ENCODE results near the gene ROR2.

ROR2 gene

DNA sequence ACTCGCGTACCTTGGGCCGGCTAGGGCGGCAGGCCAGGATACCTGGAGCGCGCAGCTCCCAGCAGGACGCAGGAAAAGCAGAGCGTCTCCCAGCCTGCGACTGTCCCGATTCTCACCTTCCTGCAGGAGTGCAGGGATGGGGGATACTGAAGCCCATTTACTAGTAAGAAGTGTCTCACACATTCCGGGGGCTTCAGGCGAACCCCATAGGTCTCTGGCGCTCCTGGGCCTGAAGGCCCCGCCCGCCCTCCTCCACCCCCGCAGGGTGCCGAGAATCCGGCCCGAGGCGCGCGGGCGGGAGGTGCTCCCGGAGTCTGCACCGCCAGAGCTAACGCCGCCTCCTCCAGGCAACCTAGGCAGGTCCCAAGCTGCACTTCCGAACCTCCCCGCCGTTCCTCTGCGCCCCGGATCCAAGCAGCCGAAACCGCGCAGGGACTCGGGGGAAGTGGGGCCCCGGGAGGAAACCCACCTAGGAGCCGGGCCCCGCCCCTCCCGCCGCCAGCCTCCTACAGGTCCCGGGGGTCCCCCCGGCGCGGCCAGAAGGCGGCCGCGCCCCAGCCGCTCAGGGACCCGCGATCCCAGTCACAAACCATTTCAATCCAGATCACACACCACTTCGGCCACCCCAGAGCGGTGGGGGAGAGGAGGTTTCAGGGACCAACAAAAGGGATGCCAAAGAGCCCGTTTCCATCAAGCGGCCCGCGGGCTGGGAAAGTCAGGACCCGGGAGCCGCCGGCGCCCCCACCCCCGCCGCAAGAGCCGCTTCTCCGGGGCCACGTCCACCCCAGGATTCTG lies 1.2 kb downstream of the ROR2 start:
- DNase-seq (ENCODE audit: low read depth in 3 of 3): peak in 1 of 3 experiments; percentile 17

DNA sequence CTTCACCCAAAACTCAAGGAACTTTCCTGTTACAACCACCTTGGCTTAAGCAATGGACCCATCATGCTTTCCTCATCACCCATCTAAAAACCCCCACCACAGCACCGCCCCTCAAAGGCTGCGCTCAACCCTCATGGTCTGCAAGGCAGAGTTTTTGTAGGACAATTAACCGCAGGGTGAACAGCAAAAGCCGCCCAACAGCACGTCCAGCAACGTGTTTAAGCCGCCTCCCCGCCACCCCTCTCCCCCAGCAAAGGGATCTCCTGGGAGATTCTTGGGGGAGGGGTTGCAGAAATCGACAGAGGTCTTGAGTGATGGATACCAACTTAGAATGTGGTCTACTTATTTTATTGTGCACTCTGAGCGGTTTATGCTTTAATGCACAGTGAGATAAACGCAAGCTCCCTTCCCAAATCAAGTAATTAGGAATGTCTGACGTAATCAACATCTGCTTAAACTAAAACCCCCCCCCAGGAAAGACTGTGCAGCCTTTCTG lies 1.9 kb downstream of the ROR2 start:
- DNase-seq (ENCODE audit: low read depth in 3 of 3): no peak

DNA sequence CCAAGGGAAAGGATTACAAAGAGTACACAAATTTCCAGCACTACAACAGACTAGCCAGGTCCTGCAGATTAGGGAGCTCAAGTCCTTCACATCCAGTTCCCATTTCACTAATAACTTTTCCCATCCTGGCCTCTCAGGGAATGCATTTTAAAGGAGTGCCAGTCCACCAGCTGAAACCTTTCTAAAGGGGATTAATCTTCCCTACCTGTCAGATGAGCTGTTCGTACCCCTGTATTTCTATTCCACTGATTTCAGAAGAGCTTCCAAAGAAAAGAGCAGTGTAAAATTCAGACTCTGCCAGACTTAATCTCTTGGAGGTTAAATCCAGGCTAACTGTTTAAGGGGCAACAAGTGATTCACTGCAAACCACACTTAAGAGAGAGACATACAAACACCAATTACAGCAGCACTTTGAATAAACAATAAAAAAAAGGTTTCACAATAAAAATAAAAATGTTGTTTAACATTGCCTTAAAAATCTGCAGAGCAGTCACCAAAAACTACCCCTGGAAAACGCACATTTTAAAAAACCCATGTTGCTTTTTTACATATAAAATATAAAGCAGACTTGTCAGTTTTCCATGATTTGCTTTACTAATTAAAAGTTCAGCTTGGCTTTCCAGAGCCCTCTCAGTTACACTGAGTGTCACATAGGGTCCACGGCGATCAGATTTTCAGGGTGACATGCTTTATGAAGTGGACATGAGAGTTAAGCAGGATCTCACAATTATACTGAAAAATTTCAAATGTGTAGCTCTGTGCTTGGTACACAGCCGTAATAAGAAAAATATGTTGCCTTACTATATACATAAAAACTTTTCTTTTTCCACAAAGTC lies 3.2 kb downstream of the ROR2 start:
- DNase-seq (ENCODE audit: low read depth in 3 of 3): no peak

DNA sequence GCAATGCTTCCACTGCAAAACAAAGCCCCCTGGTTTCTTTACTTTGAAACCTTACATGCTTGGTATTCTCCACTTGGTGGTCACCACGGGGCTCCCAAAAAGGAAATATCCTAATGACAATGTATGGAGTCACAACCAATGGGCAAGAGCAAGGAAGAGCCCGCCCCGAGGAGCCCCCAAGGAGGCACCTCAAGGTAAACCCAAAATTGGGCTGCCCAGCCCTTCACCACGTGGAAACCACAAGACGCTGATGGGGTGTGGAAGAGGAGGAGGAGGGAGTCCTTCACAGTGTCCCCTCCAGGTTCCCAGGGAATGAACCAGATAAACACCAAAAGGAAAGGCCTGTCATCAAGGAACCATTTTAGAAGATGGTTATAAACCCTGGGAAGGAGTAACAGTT lies 3.8 kb downstream of the ROR2 start:
- DNase-seq (ENCODE audit: low read depth in 3 of 3): no peak

DNA sequence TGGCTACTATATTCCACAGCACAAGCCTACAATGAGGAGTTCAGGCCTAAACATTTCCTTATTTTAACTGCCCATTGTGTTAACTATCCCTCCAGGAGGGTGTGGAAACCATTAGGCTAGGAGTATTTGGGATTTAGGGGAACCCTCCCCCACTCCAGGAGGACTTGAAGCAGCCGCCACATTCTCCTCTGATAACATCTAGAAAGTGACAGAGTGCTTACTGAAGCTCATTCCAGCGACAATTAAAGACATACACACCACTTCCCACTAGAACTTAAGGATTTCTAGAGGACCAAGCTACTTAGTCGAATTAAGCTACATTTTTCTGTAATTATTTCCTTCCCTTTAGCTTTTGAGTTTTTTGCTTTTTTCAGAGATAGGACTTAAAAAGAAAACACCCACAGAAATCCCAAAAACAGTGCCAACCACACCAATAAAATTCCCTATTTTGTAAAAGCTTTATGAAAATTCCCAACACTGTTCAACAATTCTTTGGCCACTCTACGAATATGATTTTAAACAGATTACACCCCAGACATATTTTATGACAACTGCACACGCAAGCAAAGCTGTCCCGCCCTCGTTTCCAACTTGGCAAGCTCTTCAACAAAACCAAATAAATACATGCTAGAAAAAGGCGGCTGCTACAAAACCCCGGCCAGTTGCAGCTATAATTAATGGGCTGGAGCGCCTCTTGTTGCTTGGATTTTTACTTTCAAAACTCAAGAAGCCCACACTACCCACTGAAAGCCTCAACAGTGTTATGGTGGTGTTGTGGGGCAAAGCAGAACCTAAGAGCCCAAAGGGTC lies 4.5 kb downstream of the ROR2 start:
- no peak for DNase-seq (ENCODE audit: low read depth in 3 of 3)

DNA sequence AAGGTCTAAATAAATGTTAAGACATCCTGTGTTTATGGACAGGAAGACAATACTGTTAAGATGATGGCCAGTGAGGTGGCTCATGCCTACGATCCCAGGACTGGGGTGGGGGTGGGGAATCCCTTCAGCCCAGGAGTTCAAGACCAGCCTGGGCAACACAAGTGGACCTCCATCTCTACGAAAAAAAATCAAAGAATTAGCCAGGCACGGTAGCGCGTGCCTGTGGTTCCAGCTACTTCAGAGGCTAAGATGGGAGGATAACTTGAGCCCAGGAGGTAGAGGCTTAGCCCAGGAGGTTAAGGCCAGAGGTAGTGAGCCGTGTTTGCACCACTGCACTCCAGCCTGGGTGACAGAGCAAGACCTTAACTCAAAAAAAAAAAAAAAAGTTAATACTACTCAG lies 5.3 kb downstream of the ROR2 start:
- DNase-seq (ENCODE audit: low read depth in 3 of 3): no peak

DNA sequence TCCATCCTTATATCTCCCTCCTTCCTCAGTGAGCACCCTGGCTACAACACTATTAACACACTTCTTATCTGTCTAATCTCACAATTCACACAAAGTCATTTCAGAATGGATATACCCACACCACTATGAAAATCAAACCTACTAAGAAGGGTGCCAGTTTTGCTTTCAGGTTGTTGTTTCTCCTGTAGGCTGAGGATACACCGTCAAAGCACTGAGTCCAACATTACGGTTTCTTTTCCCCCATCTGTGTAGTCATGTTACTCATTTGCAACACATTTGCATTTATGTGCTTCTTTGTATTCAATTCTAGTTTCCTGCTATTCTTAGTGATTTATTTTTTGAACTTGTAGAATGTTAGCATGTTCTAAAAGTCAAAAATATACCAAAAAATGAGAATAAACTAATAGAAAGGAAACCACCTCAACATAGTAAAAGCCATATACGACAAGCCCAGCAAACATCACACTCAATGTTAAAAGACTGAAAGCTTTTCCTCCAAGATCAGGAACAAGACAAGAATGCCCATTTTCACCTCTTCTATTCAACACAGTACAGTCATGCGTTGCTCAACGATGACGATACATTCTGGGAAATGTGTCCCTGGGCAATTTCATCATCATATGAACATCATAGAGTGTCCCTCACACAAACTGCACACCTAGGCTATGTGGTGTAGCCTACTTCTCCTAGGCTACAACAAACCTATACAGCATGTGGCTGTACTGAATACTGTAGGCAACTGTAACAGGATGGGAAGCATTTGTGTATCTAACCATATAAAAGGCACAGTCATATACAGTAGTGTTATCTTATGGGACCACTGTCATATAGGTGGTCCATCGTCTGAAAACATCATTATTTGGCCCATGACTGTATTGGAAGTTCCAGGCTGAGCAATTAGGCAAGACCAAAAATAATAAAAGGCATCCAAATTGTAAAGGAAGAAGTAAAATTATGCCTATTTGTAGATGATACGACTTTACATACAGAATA lies 6.3 kb downstream of the ROR2 start:
- no peak for DNase-seq (ENCODE audit: low read depth in 3 of 3)

DNA sequence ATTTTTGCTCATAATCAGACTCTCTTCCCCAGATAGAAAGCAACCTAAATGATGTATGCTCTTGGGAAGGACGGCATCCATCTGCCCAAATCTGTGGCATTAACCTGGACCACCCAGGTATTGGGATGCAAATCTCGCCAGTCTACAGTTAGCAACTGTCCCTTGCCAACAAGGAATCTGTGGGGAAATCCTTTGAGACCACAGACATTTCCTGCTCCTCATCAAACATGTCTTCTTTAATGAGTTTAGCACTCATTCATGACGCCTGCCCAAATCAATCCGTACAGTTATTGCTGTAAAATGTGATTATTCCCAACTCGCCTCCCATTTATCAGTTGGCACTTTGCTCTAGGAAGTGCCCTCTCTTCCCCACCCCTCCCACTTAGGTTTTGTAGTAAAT lies 7.8 kb downstream of the ROR2 start:
- DNase-seq (ENCODE audit: low read depth in 3 of 3): no peak

DNA sequence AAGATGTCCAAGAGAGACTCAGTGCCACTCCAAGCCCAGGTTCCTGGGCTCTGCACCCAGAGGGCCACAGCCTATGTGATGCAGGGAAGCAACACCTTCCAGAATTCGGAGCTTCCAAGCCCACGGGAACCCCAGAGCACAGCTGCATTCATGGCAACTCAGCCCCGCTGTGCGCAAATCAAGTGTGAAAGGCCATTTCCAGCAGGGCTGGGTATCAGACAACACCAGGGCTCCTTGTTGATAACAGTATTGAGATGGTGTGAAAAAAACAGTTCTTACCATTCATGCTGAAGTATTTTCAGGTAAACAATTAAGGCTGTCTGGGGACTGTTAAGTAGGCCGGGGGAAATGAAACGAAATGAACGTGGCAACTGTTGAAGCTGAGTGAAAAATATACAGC lies 10.1 kb downstream of the ROR2 start:
- no peak for DNase-seq (ENCODE audit: low read depth in 3 of 3)

DNA sequence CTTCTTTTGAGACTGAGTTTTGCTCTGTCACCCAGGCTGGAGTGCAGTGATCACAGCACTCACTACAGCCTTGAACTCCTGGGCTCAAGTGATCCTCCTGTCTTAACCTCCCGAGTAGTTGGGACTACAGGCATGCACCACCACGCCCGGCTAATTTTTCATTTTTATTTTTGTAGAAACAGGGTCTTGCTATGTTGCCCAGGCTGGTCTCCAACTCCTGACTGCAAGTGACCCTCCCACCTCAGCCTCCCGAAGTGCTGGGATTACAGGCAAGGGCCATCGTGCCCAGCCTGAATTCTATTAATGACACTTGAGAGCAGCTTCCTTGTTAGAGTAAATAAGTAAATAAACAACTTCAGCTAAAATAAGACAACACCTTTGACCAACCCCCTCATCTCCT lies 12.3 kb downstream of the ROR2 start:
- no peak for DNase-seq (ENCODE audit: low read depth in 3 of 3)

DNA sequence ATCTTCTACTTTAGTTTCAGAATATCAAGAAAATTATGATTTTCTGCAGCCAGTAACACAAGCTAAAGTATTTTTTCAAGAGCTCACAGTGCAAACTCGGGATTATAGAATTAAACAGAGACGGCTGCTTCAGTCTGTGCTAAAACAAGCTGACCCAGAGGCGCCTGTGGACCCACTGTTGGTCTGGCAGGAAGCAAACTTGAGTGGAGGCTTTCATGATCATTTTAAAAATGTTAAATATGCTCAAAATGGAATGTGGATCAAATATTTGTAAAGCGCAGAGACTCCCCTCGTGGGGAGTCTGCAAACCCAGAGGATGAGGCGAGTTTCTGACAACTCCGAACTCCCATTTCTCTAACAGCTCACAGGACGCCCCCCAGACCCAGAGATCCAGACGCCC lies 13.0 kb downstream of the ROR2 start:
- no peak for DNase-seq (ENCODE audit: low read depth in 3 of 3)

DNA sequence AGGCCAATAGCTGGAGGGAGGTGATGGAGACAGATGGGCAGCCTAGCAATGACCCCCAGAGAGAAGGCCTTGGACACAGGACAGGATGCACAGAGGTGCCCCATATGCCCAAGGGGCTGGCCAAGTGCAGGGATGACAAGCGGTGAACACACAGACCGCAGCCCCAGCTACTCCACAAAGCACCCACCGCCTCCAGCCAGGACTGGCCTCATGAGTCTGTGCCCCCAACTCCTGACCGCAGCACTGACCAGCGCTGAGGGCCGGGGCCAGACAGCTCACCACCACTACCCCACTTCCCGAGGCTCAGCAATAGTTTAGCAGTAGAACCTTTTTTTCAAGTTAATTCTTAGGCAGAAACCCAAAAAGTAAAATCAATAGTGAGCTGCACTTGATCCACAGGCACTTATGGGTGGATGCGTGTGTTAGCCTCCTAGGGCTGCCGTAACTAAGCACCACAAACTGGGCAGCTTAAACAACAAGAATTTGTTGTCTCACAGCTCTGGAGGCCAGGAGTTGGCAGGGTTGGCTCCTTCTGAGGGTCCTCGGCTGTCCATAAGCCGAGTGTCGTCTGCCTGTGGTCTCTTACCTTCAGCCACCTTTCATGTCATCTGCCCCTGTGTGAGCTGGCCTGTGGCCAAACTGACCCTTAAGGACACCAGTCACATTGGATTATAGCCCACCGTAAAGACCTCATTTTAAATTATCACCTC lies 14.1 kb downstream of the ROR2 start:
- DNase-seq (ENCODE audit: low read depth in 3 of 3): no peak

DNA sequence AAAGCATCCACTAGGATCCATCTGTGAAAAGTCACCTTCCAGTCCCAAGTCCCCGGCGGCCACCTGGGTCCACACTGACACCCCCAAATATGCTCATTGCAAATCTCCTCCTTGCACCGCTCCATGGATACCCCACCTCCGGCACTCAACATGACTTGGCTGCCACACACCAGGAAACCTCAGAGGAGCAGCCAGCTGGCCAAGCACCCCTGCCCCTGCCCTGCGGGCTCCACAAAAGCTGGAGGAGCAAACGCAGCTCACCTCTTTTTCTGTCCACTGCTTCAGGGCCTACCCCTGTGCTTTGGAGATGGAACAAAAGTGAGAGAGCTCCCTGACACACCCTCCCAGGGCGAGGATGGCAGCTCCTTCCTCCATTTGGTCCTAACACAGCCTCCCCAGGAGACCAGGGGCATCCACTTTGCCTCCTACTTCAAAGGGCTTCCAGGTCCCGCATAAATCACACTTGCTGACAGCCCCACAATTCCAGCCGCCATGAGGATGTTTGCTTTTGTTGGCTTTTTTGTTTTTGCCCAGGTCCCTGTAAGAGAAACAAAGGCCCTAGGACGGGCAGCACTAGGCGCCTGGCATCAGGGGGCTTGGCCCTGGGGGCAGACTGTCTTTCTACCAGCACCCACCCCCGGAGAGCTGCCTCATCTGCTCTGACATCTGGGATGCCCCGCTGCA lies 14.8 kb downstream of the ROR2 start:
- no peak for DNase-seq (ENCODE audit: low read depth in 3 of 3)

DNA sequence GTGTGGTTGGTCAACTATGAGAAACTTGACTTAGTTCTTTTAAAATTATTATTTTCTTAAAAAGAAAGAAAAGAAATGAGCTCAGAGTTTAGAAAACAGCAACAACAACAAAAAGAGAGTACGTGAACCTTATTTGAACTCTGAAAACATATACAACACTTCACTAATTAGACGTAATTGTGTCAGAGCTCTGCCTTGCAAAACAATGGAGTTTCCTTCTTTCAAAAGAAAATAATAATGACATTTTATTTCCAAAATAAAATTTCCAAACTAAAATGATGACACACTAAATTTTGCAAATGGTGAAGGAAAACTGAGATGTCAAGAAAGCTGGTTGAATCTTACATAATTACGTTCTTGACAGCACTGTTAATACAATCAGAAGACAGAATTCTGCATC lies 15.4 kb downstream of the ROR2 start:
- no peak for DNase-seq (ENCODE audit: low read depth in 3 of 3)

DNA sequence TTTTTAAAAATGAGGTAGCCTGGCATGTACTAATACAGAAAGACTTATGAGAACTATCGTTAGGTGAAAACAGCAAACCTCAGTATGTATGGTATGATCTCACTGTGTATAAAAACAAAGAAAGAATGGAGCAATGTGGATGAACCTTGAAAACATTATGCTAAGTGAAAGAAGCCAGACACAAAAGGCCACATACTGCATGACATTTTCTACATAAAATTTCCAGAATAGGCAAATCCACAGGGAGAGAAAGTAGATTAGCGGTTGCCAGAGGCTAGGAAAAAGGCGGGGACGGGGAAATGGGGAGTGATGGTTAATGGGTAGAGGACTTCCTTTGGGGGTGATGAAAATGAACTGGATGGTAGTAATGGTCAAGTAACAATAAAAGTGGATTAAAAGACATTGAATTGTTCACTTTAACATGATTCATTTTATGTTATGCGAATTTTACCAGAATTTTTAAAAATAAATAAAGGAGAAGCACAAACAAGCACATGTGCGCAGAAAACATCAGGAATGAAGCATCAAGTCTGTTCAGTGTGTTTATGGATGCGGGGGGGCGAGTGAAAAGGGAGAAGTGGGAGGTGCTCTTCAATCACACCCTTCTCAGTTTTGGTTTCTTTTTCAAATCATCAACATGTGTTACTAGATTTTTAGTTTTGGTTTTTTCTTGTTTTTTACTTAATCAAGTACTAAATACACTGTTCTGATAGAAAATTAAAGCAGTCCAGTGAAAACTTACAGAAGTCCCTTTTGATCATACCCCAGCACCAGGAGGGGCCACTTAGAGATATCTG lies 16.3 kb downstream of the ROR2 start:
- DNase-seq (ENCODE audit: low read depth in 3 of 3): no peak

DNA sequence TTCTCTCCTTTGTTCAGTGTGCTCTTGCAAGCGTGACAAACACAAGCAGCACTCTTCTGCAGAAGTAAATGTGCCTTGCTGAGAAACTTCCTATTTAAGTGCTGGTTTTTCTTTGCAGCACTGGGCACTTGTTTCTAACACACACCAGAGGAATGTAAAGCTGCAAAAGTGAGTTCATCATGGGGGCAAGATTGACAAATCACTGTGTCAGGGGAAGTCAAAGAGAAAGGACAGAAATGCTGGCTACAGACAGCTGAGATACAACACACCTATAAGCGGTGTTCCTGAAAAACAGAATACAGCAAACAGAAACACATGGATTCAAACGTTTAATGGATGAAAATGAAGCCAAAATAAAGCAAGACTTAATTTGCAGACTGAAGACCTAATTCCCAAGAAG lies 19.6 kb downstream of the ROR2 start:
- DNase-seq (ENCODE audit: low read depth in 3 of 3): no peak

DNA sequence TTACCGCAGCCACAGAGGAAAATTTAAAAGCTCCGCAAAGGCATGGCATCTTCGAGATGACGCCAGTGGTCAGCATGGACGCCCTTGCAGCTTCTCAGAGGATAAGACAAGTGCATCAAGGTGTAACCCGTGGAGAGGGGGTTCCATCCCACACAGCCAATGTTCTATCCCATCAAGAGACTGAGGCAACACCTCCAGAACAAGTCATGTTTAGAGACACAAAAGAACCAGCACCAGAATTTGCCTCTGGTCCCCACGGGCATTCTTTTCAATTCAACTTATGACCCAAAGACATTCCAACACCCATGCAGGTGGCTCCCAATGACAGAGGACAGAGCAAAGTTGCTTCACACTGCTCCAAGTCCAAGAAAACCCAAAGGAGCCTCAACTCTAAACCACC lies 20.7 kb downstream of the ROR2 start:
- no peak for DNase-seq (ENCODE audit: low read depth in 3 of 3)

DNA sequence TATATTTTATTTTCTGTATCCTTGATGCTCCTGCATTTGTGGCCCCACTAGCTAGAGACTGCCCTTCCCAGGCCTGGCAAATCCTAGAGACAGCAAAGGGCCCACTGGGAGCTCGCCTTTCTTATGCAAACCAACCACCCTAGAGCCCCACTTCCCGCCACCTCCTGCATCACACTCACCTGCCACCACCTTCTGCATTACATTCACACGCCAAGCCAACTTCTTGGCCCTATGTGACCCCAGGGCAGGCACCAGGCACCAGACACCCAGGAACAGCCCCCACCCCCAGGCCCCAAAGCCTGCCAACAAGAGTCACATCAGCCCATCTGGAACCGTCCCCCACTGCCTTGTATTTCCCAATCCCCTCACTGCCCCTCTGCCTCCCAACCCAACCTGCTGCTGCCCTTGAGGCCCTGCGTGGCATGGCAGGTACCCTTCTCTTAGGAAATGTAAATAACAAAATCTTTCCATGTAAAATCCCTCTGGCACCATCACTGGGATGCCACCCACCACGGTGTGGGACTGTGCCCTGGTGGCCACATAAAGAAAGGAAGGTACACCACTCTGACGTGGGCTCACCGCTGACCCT lies 22.0 kb downstream of the ROR2 start:
- DNase-seq (ENCODE audit: low read depth in 3 of 3): no peak

DNA sequence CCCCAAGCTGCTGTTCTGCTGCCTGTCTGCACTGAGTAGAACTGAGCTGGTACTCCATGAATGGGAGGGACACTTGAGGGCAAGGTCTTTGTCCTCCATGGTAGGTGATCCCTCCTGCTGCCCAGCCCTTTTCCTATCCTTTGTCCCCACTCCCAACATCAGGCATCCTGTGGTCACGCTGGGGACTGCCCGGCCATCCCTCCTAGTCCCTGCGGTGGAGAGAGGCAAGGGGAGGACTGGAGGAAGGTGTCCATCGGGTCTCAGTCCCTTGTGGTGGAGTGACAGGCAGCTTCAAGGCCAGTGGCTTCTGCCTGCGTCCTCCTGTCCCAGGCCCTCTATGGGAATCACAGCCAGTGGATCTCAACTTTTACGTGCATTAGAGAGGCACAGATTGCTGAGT lies 25.9 kb downstream of the ROR2 start:
- DNase-seq (ENCODE audit: low read depth in 3 of 3): no peak
